Esophagus squamous epithelium (tissue), 4 donors: ENCODE results near the gene RNF144A.

Source experiments
- CTCF ChIP-seq, 6 experiments: fragments of 450-650 bp in 4 of 6; fragments of 200-600 bp in 2 of 6; sonication (generic) in 2 of 6; IDR thresholded peaks; one replicate each; pipeline ENCODE4 v1.5.1; 2016 to 2019; ENCODE audit warnings: antibody characterized with exemption in 6 of 6, mild to moderate bottlenecking in 4 of 6, moderate library complexity in 4 of 6
- POLR2A ChIP-seq, 4 donors: fragments of 450-650 bp; IDR thresholded peaks; one replicate each; pipeline ENCODE4 v1.6.1; 2017; ENCODE audit warnings: antibody characterized with exemption in 4 of 4, mild to moderate bottlenecking in 4 of 4, moderate library complexity in 3 of 4

GRCh38 chr2:7043690-7044089 is 126.5 kb downstream of the RNF144A start:
- TF ChIP-seq CTCF (IDR thresholded peaks at IDR 0.05) = no peak
- TF ChIP-seq POLR2A (IDR thresholded peaks at IDR 0.05) = no peak
